Ovary (tissue), 3 donors: Measurements from ENCODE around the gene WDR38.

ENCODE experiments used
- EP300 ChIP-seq: sonication (generic); formaldehyde crosslinking; IDR thresholded peaks from one replicate; pipeline ENCODE4 v1.6.1; 2017; ENCODE audit warnings: antibody characterized with exemption
- POLR2A ChIP-seq: fragments of 450-650 bp; IDR thresholded peaks from one replicate; pipeline ENCODE4 v1.6.1; 2017; ENCODE audit warnings: antibody characterized with exemption, mild to moderate bottlenecking, moderate library complexity
- TF ChIP-seq, protein P1 (sequence below), 3 donors: fragments of 450-650 bp in 2 of 3; fragments of 200-600 bp in 1 of 3; IDR thresholded peaks; one replicate each; pipeline versions ENCODE4 v1.5.1 to v1.8.0; 2016 to 2022; ENCODE audit warnings: antibody characterized with exemption in 3 of 3, mild to moderate bottlenecking in 1 of 3
- donor health status: DM: no; HTN: no; CAD: no.

DNA sequence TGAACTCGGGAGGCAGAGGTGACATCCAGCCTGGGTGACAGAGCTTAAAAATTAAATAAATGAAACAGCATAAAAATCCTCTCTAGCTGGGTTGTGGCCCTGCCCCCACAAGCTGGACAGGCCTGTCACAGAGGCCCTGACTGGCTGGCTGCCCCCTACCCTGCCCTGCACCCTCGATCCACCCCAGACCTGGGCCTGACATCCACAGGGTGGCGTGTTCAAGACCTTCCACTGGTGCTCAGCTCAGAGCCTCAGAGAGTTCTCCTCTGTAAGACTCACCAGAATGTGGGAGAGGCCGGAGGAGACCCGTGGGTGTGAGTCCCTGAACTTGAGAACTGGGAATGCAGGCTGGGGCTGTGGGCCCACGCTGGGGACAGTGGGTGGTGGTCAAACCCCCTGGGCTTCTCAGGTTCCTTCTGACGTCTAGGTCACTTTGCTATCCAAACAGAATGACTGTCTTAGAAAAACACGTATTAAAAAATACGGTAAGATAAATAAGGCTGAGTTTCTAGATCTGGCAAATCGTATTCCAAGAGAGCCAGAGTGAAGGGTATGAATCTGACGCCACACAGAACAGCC is 9.7 kb upstream of the WDR38 start:
- TF ChIP-seq, protein P1, sequence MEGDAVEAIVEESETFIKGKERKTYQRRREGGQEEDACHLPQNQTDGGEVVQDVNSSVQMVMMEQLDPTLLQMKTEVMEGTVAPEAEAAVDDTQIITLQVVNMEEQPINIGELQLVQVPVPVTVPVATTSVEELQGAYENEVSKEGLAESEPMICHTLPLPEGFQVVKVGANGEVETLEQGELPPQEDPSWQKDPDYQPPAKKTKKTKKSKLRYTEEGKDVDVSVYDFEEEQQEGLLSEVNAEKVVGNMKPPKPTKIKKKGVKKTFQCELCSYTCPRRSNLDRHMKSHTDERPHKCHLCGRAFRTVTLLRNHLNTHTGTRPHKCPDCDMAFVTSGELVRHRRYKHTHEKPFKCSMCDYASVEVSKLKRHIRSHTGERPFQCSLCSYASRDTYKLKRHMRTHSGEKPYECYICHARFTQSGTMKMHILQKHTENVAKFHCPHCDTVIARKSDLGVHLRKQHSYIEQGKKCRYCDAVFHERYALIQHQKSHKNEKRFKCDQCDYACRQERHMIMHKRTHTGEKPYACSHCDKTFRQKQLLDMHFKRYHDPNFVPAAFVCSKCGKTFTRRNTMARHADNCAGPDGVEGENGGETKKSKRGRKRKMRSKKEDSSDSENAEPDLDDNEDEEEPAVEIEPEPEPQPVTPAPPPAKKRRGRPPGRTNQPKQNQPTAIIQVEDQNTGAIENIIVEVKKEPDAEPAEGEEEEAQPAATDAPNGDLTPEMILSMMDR (IDR thresholded peaks at IDR 0.05), result no peak
- TF ChIP-seq POLR2A (no peak), EP300 (no peak)
